WERI-Rb-1 (cell line): Measurements from ENCODE around the gene PCSK4.

ENCODE experiments used
- DNase-seq: peaks from one replicate; pipeline ENCODE4 v3.0.0-alpha.2; 2020
- H3K27ac ChIP-seq: fragments of 250-450 bp; sonication (Bioruptor Pico); 2 replicates; pipeline ENCODE4 v1.5.1; 2020; ENCODE audit warnings: mild to moderate bottlenecking, moderate library complexity
- H3K27me3 ChIP-seq: fragments of 250-450 bp; sonication (Bioruptor Pico); 2 replicates; pipeline ENCODE4 v1.5.1; 2021; ENCODE audit warnings: mild to moderate bottlenecking, low read depth, moderate library complexity; ENCODE audit not compliant: insufficient read depth, severe bottlenecking
- H3K36me3 ChIP-seq: fragments of 250-450 bp; sonication (Bioruptor Pico); 2 replicates; pipeline ENCODE4 v1.5.1; 2020; ENCODE audit warnings: mild to moderate bottlenecking, moderate library complexity
- H3K4me3 ChIP-seq: 2 replicates; pipeline ENCODE4 v1.5.1; 2011; ENCODE audit warnings: low read depth, mild to moderate bottlenecking, control low read depth, low read length
- H3K9me3 ChIP-seq: fragments of 250-450 bp; sonication (Bioruptor Pico); 2 replicates; pipeline ENCODE4 v1.5.1; 2021; ENCODE audit warnings: mild to moderate bottlenecking, moderate library complexity; ENCODE audit not compliant: severe bottlenecking
- CTCF ChIP-seq: IDR thresholded peaks from 2 replicates; pipeline ENCODE4 v1.5.1; 2011; ENCODE audit warnings: low read depth, mild to moderate bottlenecking, control low read depth, inconsistent platforms, low read length

The PCSK4 gene

GRCh38 chr19:1512671-1513498 is 22.7 kb upstream of the PCSK4 start, which contains the start of gene ADAMTSL5:
TSS of gene ADAMTSL5 (minus strand) at chr19:1513019. CDS start at chr19:1510943, 2,076 bp downstream.
- H3K9me3 ChIP-seq = no peaks in the 10 kb centered on the region
- H3K27me3 ChIP-seq = peaks cover 3% of the 10 kb centered on the region
- DNase-seq = peak; percentile 53
- no peak for TF ChIP-seq CTCF
- no peaks in the 10 kb centered on the region for H3K36me3 ChIP-seq
- no peak within 1 kb of the TSS for H3K27ac ChIP-seq
- H3K4me3 ChIP-seq = peak within 1 kb of the TSS; percentile 47

GRCh38 chr19:1511318-1512317 is 21.5 kb upstream of the PCSK4 start:
- peaks cover 3% of the 10 kb centered on the region for H3K27me3 ChIP-seq
- no peak overlapping the region for H3K4me3 ChIP-seq
- TF ChIP-seq CTCF = no peak
- no peaks in the 10 kb centered on the region for H3K36me3 ChIP-seq
- DNase-seq = no peak
- H3K27ac ChIP-seq = no peak overlapping the region
- no peaks in the 10 kb centered on the region for H3K9me3 ChIP-seq

GRCh38 chr19:1510807-1511206 is 20.7 kb upstream of the PCSK4 start:
- DNase-seq = no peak
- peaks cover 3% of the 10 kb centered on the region for H3K27me3 ChIP-seq
- H3K4me3 ChIP-seq = no peak overlapping the region
- H3K27ac ChIP-seq = no peak overlapping the region
- H3K9me3 ChIP-seq = no peaks in the 10 kb centered on the region
- no peak for TF ChIP-seq CTCF
- H3K36me3 ChIP-seq = no peaks in the 10 kb centered on the region

GRCh38 chr19:1510442-1510806 is 20.3 kb upstream of the PCSK4 start:
- no peak overlapping the region for H3K4me3 ChIP-seq
- no peak overlapping the region for H3K27ac ChIP-seq
- peaks cover 3% of the 10 kb centered on the region for H3K27me3 ChIP-seq
- H3K9me3 ChIP-seq = no peaks in the 10 kb centered on the region
- no peak for DNase-seq
- no peak for TF ChIP-seq CTCF
- H3K36me3 ChIP-seq = no peaks in the 10 kb centered on the region

- Histone ChIP-seq H3K27me3 (peaks cover 3% of the 10 kb centered on the region), H3K27ac (no peak overlapping the region), H3K36me3 (no peaks in the 10 kb centered on the region), H3K9me3 (no peaks in the 10 kb centered on the region), H3K4me3 (no peak overlapping the region)
- TF ChIP-seq CTCF = no peak
- DNase-seq = no peak
Measured at GRCh38 chr19:1509602-1510441, 19.7 kb upstream of the PCSK4 start.
